Osteoblast (primary cell): Measurements from ENCODE around the gene EPYC. TPM values are rescaled to one million over a fixed set of nuclear protein-coding genes. Genes with fewer than 3 reads are reported as not detected.

Experiments
- DNase-seq: peaks from one replicate; pipeline ENCODE4 v3.0.0; 2011; ENCODE audit warnings: low spot score, mixed read lengths; ENCODE audit not compliant: insufficient read length; ENCODE audit errors: missing footprints
- H2AFZ ChIP-seq: 2 replicates; pipeline ENCODE4 v1.6.0; 2011; ENCODE audit warnings: mild to moderate bottlenecking, low read length
- H3K27ac ChIP-seq: 2 replicates; pipeline ENCODE4 v1.5.1; 2011; ENCODE audit warnings: mild to moderate bottlenecking, low read depth, low read length, moderate library complexity
- H3K27me3 ChIP-seq: 2 replicates; pipeline ENCODE4 v1.6.0; 2012; ENCODE audit warnings: mild to moderate bottlenecking, control low read depth, inconsistent platforms, low read length, moderate library complexity; ENCODE audit not compliant: insufficient read depth
- H3K36me3 ChIP-seq: 2 replicates; pipeline ENCODE4 v1.5.1; 2011; ENCODE audit warnings: mild to moderate bottlenecking, low read length, control low read depth, moderate library complexity; ENCODE audit not compliant: insufficient read depth
- H3K4me1 ChIP-seq: 2 replicates; pipeline ENCODE4 v1.5.1; 2011; ENCODE audit warnings: mild to moderate bottlenecking, low read length, control low read depth, moderate library complexity; ENCODE audit not compliant: insufficient read depth
- H3K4me2 ChIP-seq: 2 replicates; pipeline ENCODE4 v1.6.0; 2011; ENCODE audit warnings: mild to moderate bottlenecking, low read length; ENCODE audit not compliant: insufficient read depth
- H3K4me3 ChIP-seq: fragments of 200-600 bp; sonication (generic); 3 replicates; pipeline ENCODE4 v1.5.1; 2012; ENCODE audit warnings: mild to moderate bottlenecking, low read length, inconsistent platforms; ENCODE audit not compliant: insufficient read depth
- H3K79me2 ChIP-seq: 2 replicates; pipeline ENCODE4 v1.6.0; 2012; ENCODE audit warnings: mild to moderate bottlenecking, low read length, control low read depth, inconsistent platforms; ENCODE audit not compliant: insufficient read depth
- H3K9me3 ChIP-seq: 2 replicates; pipeline ENCODE4 v1.5.1; 2011; ENCODE audit warnings: low read depth, low read length, control low read depth
- H4K20me1 ChIP-seq: 2 replicates; pipeline ENCODE4 v1.6.0; 2012; ENCODE audit warnings: mild to moderate bottlenecking, low read length, control low read depth; ENCODE audit not compliant: insufficient read depth
- total RNA-seq: library from RNA; depleted of rRNA; stranded (reverse); fragments of >200 nt; gene quantifications from 2 replicates; pipeline ENCODE4 v1.2.3, GENCODE V29; 2012
- TF ChIP-seq, protein P1 (sequence below): IDR thresholded peaks from 2 replicates; pipeline ENCODE4 v1.5.1; 2011; ENCODE audit warnings: mild to moderate bottlenecking, low read depth, low read length, moderate library complexity; ENCODE audit errors: extremely low read depth

Gene EPYC
- total RNA-seq, 1 donor, result 1.8 TPM

GRCh38 chr12:91023326-91024004, 18.7 kb upstream of the EPYC start:
- H3K27ac ChIP-seq, result peak overlapping the region; percentile 27
- peak; percentile 44 for DNase-seq
- H3K4me2 ChIP-seq, result no peak overlapping the region

GRCh38 chr12:91021076-91021475, 16.3 kb upstream of the EPYC start:
- Histone ChIP-seq H3K27me3 (no peaks in the 10 kb centered on the region), H2AFZ (no peak overlapping the region), H3K36me3 (no peaks in the 10 kb centered on the region), H3K79me2 (no peaks in the 10 kb centered on the region), H3K4me2 (no peak overlapping the region), H3K9me3 (no peaks in the 10 kb centered on the region), H3K4me3 (no peak overlapping the region), H3K27ac (no peak overlapping the region), H3K4me1 (peaks cover 9% of the 10 kb centered on the region), H4K20me1 (no peaks in the 10 kb centered on the region)
- TF ChIP-seq, protein P1, sequence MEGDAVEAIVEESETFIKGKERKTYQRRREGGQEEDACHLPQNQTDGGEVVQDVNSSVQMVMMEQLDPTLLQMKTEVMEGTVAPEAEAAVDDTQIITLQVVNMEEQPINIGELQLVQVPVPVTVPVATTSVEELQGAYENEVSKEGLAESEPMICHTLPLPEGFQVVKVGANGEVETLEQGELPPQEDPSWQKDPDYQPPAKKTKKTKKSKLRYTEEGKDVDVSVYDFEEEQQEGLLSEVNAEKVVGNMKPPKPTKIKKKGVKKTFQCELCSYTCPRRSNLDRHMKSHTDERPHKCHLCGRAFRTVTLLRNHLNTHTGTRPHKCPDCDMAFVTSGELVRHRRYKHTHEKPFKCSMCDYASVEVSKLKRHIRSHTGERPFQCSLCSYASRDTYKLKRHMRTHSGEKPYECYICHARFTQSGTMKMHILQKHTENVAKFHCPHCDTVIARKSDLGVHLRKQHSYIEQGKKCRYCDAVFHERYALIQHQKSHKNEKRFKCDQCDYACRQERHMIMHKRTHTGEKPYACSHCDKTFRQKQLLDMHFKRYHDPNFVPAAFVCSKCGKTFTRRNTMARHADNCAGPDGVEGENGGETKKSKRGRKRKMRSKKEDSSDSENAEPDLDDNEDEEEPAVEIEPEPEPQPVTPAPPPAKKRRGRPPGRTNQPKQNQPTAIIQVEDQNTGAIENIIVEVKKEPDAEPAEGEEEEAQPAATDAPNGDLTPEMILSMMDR, result no peak
- DNase-seq, result no peak

More at GRCh38 chr12:91023326-91024004, 18.7 kb upstream of the EPYC start:
- Histone ChIP-seq H2AFZ (no peak overlapping the region), H3K4me3 (no peak overlapping the region), H3K9me3 (no peaks in the 10 kb centered on the region), H3K36me3 (no peaks in the 10 kb centered on the region), H4K20me1 (no peaks in the 10 kb centered on the region), H3K4me1 (peaks cover 9% of the 10 kb centered on the region), H3K27me3 (no peaks in the 10 kb centered on the region), H3K79me2 (no peaks in the 10 kb centered on the region)
- TF ChIP-seq, protein P1, result no peak

- no peaks in the 10 kb centered on the region for H3K36me3 ChIP-seq
- H4K20me1 ChIP-seq, result no peaks in the 10 kb centered on the region
- no peaks in the 10 kb centered on the region for H3K27me3 ChIP-seq
- no peaks in the 10 kb centered on the region for H3K9me3 ChIP-seq
- H3K27ac ChIP-seq, result no peak overlapping the region
- no peak for DNase-seq
- no peak overlapping the region for H3K4me2 ChIP-seq
- peaks cover 9% of the 10 kb centered on the region for H3K4me1 ChIP-seq
- no peak overlapping the region for H2AFZ ChIP-seq
- H3K4me3 ChIP-seq, result no peak overlapping the region
- no peaks in the 10 kb centered on the region for H3K79me2 ChIP-seq
- TF ChIP-seq, protein P1, result no peak
Measured at GRCh38 chr12:91019455-91019854, 14.7 kb upstream of the EPYC start.

DNA sequence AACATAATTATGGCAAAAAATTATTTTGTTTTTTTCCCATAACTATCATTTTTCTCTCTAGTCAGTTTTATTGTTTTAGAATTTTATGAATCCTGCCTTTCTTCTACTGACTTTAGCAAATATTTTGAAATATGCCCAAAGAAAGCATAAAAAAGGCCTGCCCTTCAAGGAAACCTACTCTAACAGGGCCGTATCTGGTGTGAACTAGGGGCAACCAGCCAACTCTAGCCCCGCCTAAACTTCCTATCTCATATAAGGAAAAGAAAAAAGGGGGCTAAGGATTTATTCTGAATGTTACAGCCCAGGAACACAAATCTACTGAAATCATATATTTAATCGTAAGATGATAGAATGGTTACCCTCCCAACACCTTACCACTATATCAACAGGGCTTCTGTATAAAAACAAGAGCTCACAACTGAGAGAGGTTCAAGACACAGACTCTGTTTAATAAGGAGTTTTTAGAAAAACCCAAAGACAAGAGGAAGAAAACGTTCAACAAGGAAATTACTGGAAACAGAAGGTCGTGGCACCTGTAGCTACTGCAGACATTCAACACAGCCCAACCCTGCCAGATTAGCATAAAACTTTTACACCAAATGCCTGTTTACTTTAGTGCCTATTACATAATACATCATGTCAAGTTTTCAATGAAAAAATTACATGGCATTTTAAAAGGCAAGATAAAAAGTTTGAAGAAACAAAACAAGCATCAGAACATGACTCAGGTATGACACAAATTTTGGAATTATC, 12.9 kb upstream of the EPYC start:
- no peaks in the 10 kb centered on the region for H3K9me3 ChIP-seq
- H3K27ac ChIP-seq, result no peak overlapping the region
- H3K4me3 ChIP-seq, result no peak overlapping the region
- no peaks in the 10 kb centered on the region for H3K36me3 ChIP-seq
- H2AFZ ChIP-seq, result no peak overlapping the region
- TF ChIP-seq, protein P1, result no peak
- H4K20me1 ChIP-seq, result no peaks in the 10 kb centered on the region
- H3K4me1 ChIP-seq, result no peaks in the 10 kb centered on the region
- DNase-seq, result no peak
- no peaks in the 10 kb centered on the region for H3K79me2 ChIP-seq
- no peak overlapping the region for H3K4me2 ChIP-seq
- no peaks in the 10 kb centered on the region for H3K27me3 ChIP-seq
